GM13977 (cell line): ENCODE results near the gene LRRC61.
"Not testable (repeated sequence)": the region's sequence is repeated elsewhere in the genome, so short reads cannot be mapped to it uniquely, and the experiment has no call there.

Experiments used
- DNase-seq: peaks from one replicate; pipeline ENCODE4 v3.0.0; 2012; ENCODE audit warnings: low spot score
- in situ Hi-C: fragments of 300-500 bp; cut with MboI; formaldehyde crosslinking; loops from one replicate; pipeline ENCODE4 v1.12.0; 2022; ENCODE audit warnings: low sequenced_read_pairs, low pct_unique_long_range_greater_than_20kb, mixed read lengths, inconsistent platforms; ENCODE audit not compliant: unreplicated experiment
- TF ChIP-seq, protein P1 (sequence below): IDR thresholded peaks from 2 replicates; pipeline ENCODE4 v1.5.1; 2012; ENCODE audit warnings: mild to moderate bottlenecking, control low read depth; ENCODE audit not compliant: insufficient read depth; ENCODE audit errors: extremely low read depth, missing control alignments

The LRRC61 gene

DNA sequence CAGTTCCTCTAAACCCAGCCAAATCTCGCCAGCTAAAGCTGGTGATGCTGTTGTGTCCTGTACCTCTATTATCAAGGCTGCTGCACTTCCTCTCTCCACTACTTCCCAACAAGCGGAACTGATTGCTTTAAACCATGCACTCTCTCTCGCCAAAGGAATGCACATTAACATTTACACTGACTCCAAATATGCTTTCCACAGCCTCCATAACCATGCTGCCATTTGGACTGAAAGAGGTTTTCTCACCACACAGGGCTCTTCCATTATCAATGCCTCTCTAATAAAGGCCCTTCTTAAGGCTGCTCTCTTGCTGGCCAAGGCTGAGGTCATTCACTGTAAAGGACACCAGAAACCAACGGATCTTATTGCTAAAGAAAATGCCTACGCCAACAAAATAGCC is 11.4 kb upstream of the LRRC61 start:
- TF ChIP-seq, protein P1, sequence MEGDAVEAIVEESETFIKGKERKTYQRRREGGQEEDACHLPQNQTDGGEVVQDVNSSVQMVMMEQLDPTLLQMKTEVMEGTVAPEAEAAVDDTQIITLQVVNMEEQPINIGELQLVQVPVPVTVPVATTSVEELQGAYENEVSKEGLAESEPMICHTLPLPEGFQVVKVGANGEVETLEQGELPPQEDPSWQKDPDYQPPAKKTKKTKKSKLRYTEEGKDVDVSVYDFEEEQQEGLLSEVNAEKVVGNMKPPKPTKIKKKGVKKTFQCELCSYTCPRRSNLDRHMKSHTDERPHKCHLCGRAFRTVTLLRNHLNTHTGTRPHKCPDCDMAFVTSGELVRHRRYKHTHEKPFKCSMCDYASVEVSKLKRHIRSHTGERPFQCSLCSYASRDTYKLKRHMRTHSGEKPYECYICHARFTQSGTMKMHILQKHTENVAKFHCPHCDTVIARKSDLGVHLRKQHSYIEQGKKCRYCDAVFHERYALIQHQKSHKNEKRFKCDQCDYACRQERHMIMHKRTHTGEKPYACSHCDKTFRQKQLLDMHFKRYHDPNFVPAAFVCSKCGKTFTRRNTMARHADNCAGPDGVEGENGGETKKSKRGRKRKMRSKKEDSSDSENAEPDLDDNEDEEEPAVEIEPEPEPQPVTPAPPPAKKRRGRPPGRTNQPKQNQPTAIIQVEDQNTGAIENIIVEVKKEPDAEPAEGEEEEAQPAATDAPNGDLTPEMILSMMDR, result no peak
- no peak for DNase-seq
- in situ Hi-C loops, result no loop called here

DNA sequence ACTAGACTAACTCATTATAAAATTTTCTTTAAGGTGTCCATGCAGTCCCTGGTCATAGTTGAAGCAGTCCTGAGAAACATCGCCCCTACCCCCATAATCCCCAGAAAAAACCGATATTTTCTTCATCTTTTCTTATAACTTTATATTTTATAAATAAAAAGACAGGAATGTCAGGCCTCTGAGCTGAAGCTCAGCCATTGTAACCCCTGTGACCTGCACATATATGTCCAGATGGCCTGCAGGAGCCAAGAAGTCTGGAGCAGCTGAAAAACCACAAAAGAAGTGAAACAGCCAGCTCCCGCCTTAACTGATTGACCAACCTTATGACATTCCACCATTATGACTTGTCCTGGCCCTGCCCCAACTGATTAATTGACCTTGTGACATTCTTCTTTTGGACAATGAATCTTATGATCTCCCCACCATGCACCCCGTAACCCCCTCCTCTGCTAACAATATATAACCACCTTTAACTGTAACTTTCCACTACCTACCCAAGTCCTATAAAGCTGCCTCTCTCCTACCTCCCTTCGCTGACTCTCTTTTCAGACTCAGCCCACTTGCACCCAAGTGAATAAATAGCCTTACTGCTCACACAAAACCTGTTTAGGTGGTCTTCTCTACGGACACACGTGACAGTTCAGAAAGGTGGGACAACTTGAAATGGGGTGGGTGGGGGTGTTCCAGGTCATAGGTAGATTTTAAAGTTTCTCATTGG is 10.3 kb upstream of the LRRC61 start:
- in situ Hi-C loops, DNase-seq: not testable (repeated sequence)

DNA sequence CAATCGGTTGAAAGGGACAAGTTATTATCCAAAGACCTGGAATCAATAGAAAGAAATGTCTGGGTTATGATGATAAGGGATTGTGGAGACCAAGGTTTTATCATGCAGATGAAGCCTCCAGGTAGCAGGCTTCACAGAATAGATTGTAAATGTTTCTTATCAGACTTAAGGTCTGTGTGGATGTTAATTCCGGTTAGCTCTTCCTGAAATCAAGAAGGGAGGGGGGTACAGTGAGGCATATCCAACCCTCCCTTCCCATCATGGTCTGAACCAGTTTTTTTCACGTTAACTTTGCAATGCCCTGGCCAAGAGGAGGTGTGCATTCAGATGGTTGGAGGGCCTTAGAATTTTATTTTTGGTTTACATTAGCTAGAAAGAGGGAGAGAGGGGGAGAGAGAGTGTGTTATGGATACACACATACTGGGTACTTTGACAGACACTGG is 9.8 kb upstream of the LRRC61 start:
- DNase-seq, result no peak
- in situ Hi-C loops, result no loop called here
- TF ChIP-seq, protein P1, result no peak

DNA sequence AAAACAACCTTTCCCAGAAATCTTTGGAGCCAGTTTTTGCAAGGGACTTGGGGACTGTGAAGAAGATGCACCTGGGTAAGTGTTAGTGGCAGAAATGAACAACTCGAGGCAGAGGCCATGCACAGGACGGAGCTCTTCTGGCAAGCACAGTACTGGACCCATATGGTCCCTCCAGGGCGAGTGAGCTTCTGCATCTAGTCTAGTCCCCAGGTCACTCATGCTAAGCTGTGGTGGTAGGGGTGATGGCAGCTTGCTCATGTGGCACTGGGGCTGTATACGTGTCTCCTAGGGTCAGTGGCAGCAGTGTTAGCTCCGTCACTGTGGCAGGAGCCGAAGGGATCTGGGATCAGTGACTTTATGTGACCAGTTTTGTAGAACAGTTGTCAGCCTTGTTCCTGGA is 9.3 kb upstream of the LRRC61 start:
- no peak for DNase-seq
- in situ Hi-C loops, result no loop called here
- TF ChIP-seq, protein P1, result no peak

DNA sequence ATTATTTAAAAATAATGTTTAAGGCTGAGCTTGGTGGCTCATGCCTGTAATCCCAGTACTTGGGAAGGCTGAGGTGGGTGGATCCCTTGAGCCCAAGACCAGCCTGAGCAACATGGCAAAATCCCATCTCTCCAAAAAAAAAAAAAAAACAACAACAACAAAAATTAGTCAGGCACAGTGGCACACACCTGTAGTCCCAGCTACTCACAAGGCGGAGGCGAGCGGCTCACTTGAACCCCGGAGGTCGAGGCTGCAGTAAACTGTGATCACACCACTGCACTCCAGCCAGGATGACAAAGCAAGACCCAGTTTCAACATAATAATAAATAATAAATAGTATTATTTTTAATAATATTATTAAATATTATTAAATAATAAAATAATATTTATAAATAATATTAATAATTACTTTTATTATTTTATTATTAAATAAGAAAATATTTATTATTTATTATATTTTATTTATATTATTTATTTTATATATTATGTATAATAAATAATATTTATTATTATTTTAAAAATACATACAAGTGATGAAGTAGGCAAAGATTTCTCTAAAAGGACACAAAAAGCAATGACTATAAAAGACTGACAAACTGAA is 8.4 kb upstream of the LRRC61 start:
- TF ChIP-seq, protein P1, result no peak
- in situ Hi-C loops, result no loop called here

DNA sequence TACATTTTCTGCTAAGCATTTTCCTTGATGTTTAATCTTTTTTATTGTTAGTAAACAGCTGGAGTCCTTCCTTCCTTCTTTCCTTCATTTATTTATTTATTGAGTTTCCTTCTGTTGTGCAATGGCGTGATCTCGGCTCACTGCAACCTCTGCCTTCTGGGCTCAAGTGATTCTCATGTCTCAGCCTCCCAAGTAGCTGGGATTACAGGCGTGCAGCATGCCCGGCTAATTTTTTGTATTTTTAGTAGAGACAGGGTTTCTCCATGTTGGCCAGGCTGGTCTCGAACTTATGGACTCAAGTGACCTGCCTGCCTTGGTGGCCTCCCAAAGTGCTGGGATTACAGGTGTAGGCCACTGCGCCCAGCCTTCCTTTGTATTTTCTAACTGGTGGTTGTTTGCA is 6.2 kb upstream of the LRRC61 start:
- DNase-seq, in situ Hi-C loops: not testable (repeated sequence)

More for the DNA sequence above, 8.4 kb upstream of the LRRC61 start:
- no peak for DNase-seq

DNA sequence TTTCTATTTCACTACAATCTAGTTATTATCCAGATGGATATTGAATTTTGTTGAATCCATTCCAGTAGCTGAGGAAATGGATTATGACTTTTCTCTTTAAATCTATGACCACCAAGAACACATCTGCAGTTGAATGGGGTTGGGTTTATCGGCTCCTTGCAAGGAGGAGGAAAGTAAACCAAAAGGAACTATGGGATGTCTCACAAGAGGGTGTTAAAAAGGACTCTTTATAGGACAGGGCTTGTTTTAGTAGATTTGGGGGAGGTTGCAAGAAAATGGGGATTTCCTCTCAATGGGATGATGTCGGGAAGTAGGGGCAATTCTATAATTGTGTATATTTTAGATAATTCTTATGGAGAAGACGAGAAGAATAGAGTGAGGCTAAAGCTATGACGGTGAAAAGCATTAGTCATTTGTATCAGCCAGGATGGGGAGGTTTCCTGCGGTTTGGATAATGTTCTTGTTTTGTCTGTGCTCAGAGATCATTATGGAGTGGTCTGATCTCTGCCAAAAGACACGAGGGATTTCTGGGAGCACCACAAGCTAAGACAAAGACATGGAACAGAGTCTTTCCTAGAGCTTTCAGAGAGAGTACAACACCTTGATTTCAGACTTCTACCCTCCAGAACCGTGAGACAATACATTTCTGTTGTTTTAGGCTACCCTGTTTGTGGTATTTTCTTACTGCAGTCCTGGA is 5.3 kb upstream of the LRRC61 start:
- TF ChIP-seq, protein P1, result no peak
- DNase-seq, result no peak
- in situ Hi-C loops, result no loop called here
